ENCODE data around the gene FRMD4A. TPM values are rescaled to one million over a fixed set of nuclear protein-coding genes. Genes with fewer than 3 reads are reported as not detected.

Gene FRMD4A
- total RNA-seq, 1 experiment from 2014 or later = 19.6 TPM

- no peak overlapping the region for H2BK120ac ChIP-seq (ENCODE audit: low read depth, low read length, poor library complexity, severe bottlenecking)
- no peaks in the 10 kb centered on the region for H3K9me3 Mint-ChIP-seq
- no peak overlapping the region for H3K23ac ChIP-seq (ENCODE audit: insufficient read length, low read depth, low read length)
These were observed 122.5 kb downstream of the FRMD4A start for GRCh38 chr10:14208231-14208630.

More at GRCh38 chr10:14208231-14208630, 122.5 kb downstream of the FRMD4A start:
- Histone ChIP-seq H3K79me1 (ENCODE audit: insufficient read depth, low read depth, low read length, poor library complexity, severe bottlenecking) (no peaks in the 10 kb centered on the region), H2BK12ac (ENCODE audit: insufficient read length, low read depth, low read length) (no peak overlapping the region), H3K27ac (ENCODE audit: insufficient read length, low read depth, low read length) (no peak overlapping the region), H2BK15ac (ENCODE audit: low read depth, low read length) (0 out of 2 replicates have a peak overlapping the region, but pooled peaks have one; percentile 48), H4K91ac (ENCODE audit: insufficient read length, low read depth, low read length) (no peak overlapping the region), H3K23me2 (ENCODE audit: insufficient read length, low read depth, low read length, poor library complexity, severe bottlenecking) (no peaks in the 10 kb centered on the region), H2AFZ (ENCODE audit: low read length) (no peak overlapping the region), H2BK5ac (ENCODE audit: insufficient read length, low read length) (no peak overlapping the region), H4K8ac (replicated peaks; ENCODE audit: insufficient read length, low read depth, low read length) (no peak overlapping the region), H3K9me3 (ENCODE audit: control insufficient read depth, low read depth, low read length) (no peaks in the 10 kb centered on the region), H3K4me1 (ENCODE audit: insufficient read depth, low read length) (no peaks in the 10 kb centered on the region), H3T11ph (ENCODE audit: low read length) (no peak overlapping the region), H3K9ac (ENCODE audit: extremely low read depth, insufficient read length, low read length) (no peak overlapping the region), H4K5ac (ENCODE audit: insufficient read length, low read depth, low read length) (no peak overlapping the region), H3K56ac (ENCODE audit: insufficient read length, low read depth, low read length) (no peak overlapping the region), H3K18ac (ENCODE audit: insufficient read length, low read depth, low read length) (no peak overlapping the region), H3K4ac (ENCODE audit: low read depth, low read length) (no peak overlapping the region), H2AK5ac (ENCODE audit: insufficient read length, low read length) (no peak overlapping the region), H3K79me2 (ENCODE audit: insufficient read depth, low read length) (no peaks in the 10 kb centered on the region), H3K27me3 (ENCODE audit: insufficient read depth, low read length) (no peaks in the 10 kb centered on the region), H3K14ac (ENCODE audit: insufficient read depth, low read length) (no peak overlapping the region), H4K20me1 (ENCODE audit: control insufficient read depth, insufficient read depth, insufficient read length) (no peaks in the 10 kb centered on the region), H3K4me2 (ENCODE audit: insufficient read depth, insufficient read length, low read length) (no peak overlapping the region), H2BK20ac (ENCODE audit: low read depth, low read length, poor library complexity, severe bottlenecking) (no peak overlapping the region)
- TF ChIP-seq, protein P1, sequence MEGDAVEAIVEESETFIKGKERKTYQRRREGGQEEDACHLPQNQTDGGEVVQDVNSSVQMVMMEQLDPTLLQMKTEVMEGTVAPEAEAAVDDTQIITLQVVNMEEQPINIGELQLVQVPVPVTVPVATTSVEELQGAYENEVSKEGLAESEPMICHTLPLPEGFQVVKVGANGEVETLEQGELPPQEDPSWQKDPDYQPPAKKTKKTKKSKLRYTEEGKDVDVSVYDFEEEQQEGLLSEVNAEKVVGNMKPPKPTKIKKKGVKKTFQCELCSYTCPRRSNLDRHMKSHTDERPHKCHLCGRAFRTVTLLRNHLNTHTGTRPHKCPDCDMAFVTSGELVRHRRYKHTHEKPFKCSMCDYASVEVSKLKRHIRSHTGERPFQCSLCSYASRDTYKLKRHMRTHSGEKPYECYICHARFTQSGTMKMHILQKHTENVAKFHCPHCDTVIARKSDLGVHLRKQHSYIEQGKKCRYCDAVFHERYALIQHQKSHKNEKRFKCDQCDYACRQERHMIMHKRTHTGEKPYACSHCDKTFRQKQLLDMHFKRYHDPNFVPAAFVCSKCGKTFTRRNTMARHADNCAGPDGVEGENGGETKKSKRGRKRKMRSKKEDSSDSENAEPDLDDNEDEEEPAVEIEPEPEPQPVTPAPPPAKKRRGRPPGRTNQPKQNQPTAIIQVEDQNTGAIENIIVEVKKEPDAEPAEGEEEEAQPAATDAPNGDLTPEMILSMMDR (conservative IDR thresholded peaks at IDR 0.05) = no peak
- no CpG with 5 or more reads among the region's 5 CpGs for WGBS (ENCODE audit: extremely low coverage, insufficient read length, low lambda C conversion rate)
- peaks cover 21 to 26% of the 10 kb centered on the region in 2 experiments for H3K4me1 Mint-ChIP-seq
- H3K27me3 Mint-ChIP-seq (ENCODE audit: low read depth) = peaks cover 3% of the 10 kb centered on the region; the same call in 1 of the 2 replicates
- H3K27ac Mint-ChIP-seq = no peak overlapping the region
- H3K4me3 Mint-ChIP-seq = no peak overlapping the region
- DNase-seq = peak; percentile 20
- H3K36me3 Mint-ChIP-seq (ENCODE audit: insufficient read depth in 1 of 3, low read depth in 3 of 3) = no peaks in the 10 kb centered on the region; a peak in 1 of 7 replicates

Data from H9 (cell line).